Natural killer cell (primary cell): Measurements from ENCODE around the gene GAS6. TPM values are rescaled to one million over a fixed set of nuclear protein-coding genes. Genes with fewer than 3 reads are reported as not detected.

Experiments
- ATAC-seq, 3 donors: fragments of 150-1000 bp in 2 of 3; fragments of 200-7000 bp in 1 of 3; cut with Tn5 transposase; 1 replicate in 1 of 3; 2 replicates in 2 of 3; pipeline ENCODE4 v1.10.0; 2021; ENCODE audit warnings: mild to moderate bottlenecking in 2 of 3, moderate library complexity in 2 of 3
- DNase-seq, 2 donors: peaks; one replicate each; pipeline versions ENCODE4 v3.0.0 to v3.0.0-alpha.2; 2013 to 2021; ENCODE audit warnings: mixed read lengths in 1 of 2
- H3K27ac ChIP-seq: one replicate; pipeline ENCODE4 v1.5.1; 2013; ENCODE audit warnings: mild to moderate bottlenecking, low read length
- H3K27me3 ChIP-seq: one replicate; pipeline ENCODE4 v1.6.1; 2013; ENCODE audit warnings: low read length; ENCODE audit not compliant: control insufficient read depth, insufficient read depth
- H3K36me3 ChIP-seq: one replicate; pipeline ENCODE4 v1.6.1; 2013; ENCODE audit warnings: low read length; ENCODE audit not compliant: control insufficient read depth, insufficient read depth
- H3K4me1 ChIP-seq: one replicate; pipeline ENCODE4 v1.6.1; 2013; ENCODE audit warnings: low read length; ENCODE audit not compliant: control insufficient read depth, insufficient read depth
- H3K4me3 ChIP-seq: one replicate; pipeline ENCODE4 v1.5.1; 2013; ENCODE audit warnings: low read length
- H3K9me3 ChIP-seq: one replicate; pipeline ENCODE4 v1.6.1; 2013; ENCODE audit warnings: low read length; ENCODE audit not compliant: control insufficient read depth, insufficient read depth
- H3K27ac Mint-ChIP-seq, 2 donors: one replicate each; pipeline ENCODE4 v1.8.0; 2022; ENCODE audit warnings: mild to moderate bottlenecking in 2 of 2, mixed read lengths in 2 of 2, moderate library complexity in 1 of 2
- H3K27me3 Mint-ChIP-seq, 2 donors: one replicate each; pipeline ENCODE4 v1.8.0; 2022; ENCODE audit warnings: low read depth in 2 of 2, mixed read lengths in 2 of 2
- H3K36me3 Mint-ChIP-seq: one replicate; pipeline ENCODE4 v1.8.0; 2022; ENCODE audit warnings: mixed read lengths
- H3K4me1 Mint-ChIP-seq, 2 donors: one replicate each; pipeline ENCODE4 v1.8.0; 2022; ENCODE audit warnings: mixed read lengths in 2 of 2
- H3K4me3 Mint-ChIP-seq: one replicate; pipeline ENCODE4 v1.8.0; 2022; ENCODE audit warnings: mild to moderate bottlenecking, moderate library complexity, mixed read lengths
- H3K9me3 Mint-ChIP-seq, 2 donors: one replicate each; pipeline ENCODE4 v1.8.0; 2022; ENCODE audit warnings: mixed read lengths in 2 of 2
- CTCF ChIP-seq: fragments of 200-600 bp; IDR thresholded peaks from one replicate; pipeline ENCODE4 v1.8.0; 2022; ENCODE audit warnings: antibody characterized with exemption
- WGBS: methylation state at CpG from one replicate; pipeline ENCODE4 v1.1.7; 2013; ENCODE audit warnings: missing lambda C conversion rate; ENCODE audit not compliant: insufficient coverage; 5-methylcytosine and 5-hydroxymethylcytosine counted together
- intact Hi-C: fragments of 100-400 bp; cut with micrococcal nuclease; formaldehyde crosslinking; loops from one replicate; pipeline ENCODE4 v1.14.2; 2022
- total RNA-seq, 4 donors: library from RNA; stranded (reverse); fragments of 120-200 nt in 1 of 4; gene quantifications; one replicate each; pipeline versions ENCODE4 v1.2.3 to v1.2.4, GENCODE V29; 2013 to 2022

Gene GAS6
- total RNA-seq, 3 donors from 2014 or later (not counting 1 experiment from before 2014, with no cell fraction given) = 0.40 to 1.4 (median 0.41) TPM

- H3K4me1 ChIP-seq = peaks cover 11% of the 10 kb centered on the region
- no peak overlapping the region for H3K4me3 Mint-ChIP-seq
- 87% methylated on average over 14 of the region's 14 CpGs for WGBS
- H3K27ac Mint-ChIP-seq = no peak overlapping the region
- H3K27me3 Mint-ChIP-seq = peaks cover 13 to 19% of the 10 kb centered on the region in 2 donors
- H3K9me3 ChIP-seq = no peaks in the 10 kb centered on the region
- peaks cover 3 to 13% of the 10 kb centered on the region in 2 donors for H3K4me1 Mint-ChIP-seq
- no peaks in the 10 kb centered on the region for H3K36me3 Mint-ChIP-seq
- no peak overlapping the region for H3K27ac ChIP-seq
- ATAC-seq (no peak), DNase-seq (no peak)
- H3K27me3 ChIP-seq = no peaks in the 10 kb centered on the region
- H3K36me3 ChIP-seq = no peaks in the 10 kb centered on the region
- intact Hi-C loops = no loop called here
- H3K9me3 Mint-ChIP-seq = no peaks in the 10 kb centered on the region
- TF ChIP-seq CTCF = no peak
- no peak overlapping the region for H3K4me3 ChIP-seq
These were observed 22.8 kb upstream of the GAS6 start for GRCh38 chr13:113886561-113887112.

- H3K4me1 Mint-ChIP-seq = peaks cover 15 to 24% of the 10 kb centered on the region in 2 donors
- H3K27ac ChIP-seq = no peak overlapping the region
- no peaks in the 10 kb centered on the region for H3K36me3 ChIP-seq
- H3K9me3 Mint-ChIP-seq = no peaks in the 10 kb centered on the region
- no peak overlapping the region for H3K27ac Mint-ChIP-seq
- TF ChIP-seq CTCF = no peak
- H3K4me3 Mint-ChIP-seq = no peak overlapping the region
- H3K36me3 Mint-ChIP-seq = no peaks in the 10 kb centered on the region
- H3K27me3 ChIP-seq = no peaks in the 10 kb centered on the region
- peaks cover 13 to 19% of the 10 kb centered on the region in 2 donors for H3K27me3 Mint-ChIP-seq
- WGBS = 92% methylated on average over 7 of the region's 7 CpGs
- peaks cover 22% of the 10 kb centered on the region for H3K4me1 ChIP-seq
- ATAC-seq (no peak), DNase-seq (no peak)
- intact Hi-C loops = no loop called here
- no peak overlapping the region for H3K4me3 ChIP-seq
- H3K9me3 ChIP-seq = no peaks in the 10 kb centered on the region
These were observed 20.9 kb upstream of the GAS6 start for GRCh38 chr13:113884821-113885220.

GRCh38 chr13:113883921-113884804, 20.3 kb upstream of the GAS6 start:
- Mint-ChIP-seq H3K4me3 (no peak overlapping the region), H3K27me3 (peaks cover 13 to 19% of the 10 kb centered on the region in 2 donors)

More at GRCh38 chr13:113883921-113884804, 20.3 kb upstream of the GAS6 start:
- Histone ChIP-seq H3K27me3 (no peaks in the 10 kb centered on the region), H3K9me3 (no peaks in the 10 kb centered on the region), H3K4me1 (peaks cover 22% of the 10 kb centered on the region), H3K27ac (no peak overlapping the region), H3K4me3 (no peak overlapping the region), H3K36me3 (no peaks in the 10 kb centered on the region)
- ATAC-seq (no peak), DNase-seq (no peak)
- intact Hi-C loops = no loop called here
- TF ChIP-seq CTCF = no peak
- H3K4me1 Mint-ChIP-seq = peaks cover 15 to 24% of the 10 kb centered on the region in 2 donors
- H3K9me3 Mint-ChIP-seq = no peaks in the 10 kb centered on the region
- WGBS = 95% methylated on average over 51 of the region's 51 CpGs
- no peaks in the 10 kb centered on the region for H3K36me3 Mint-ChIP-seq
- no peak overlapping the region for H3K27ac Mint-ChIP-seq
